CD1c-positive myeloid dendritic cell (primary cell): ENCODE results near the gene CCDC34.

Experiments
- DNase-seq: peaks from one replicate; pipeline ENCODE4 v3.0.0-alpha.2; 2016; ENCODE audit errors: extremely low spot score

CCDC34 gene

GRCh38 chr11:27362749-27363575, at the start of gene CCDC34:
Gene CCDC34, minus strand, starts transcription at chr11:27363215. Its CDS starts 21 bp downstream, at chr11:27363194.
- DNase-seq, result peak; percentile 97

GRCh38 chr11:27412192-27412691, 49.2 kb upstream of the CCDC34 start:
- DNase-seq, result no peak

GRCh38 chr11:27411328-27411727, 48.3 kb upstream of the CCDC34 start:
- no peak for DNase-seq

- no peak for DNase-seq
Observed at GRCh38 chr11:27410272-27410671, 47.3 kb upstream of the CCDC34 start.

GRCh38 chr11:27409742-27410141, 46.7 kb upstream of the CCDC34 start:
- no peak for DNase-seq

GRCh38 chr11:27409049-27409448, 46.0 kb upstream of the CCDC34 start:
- DNase-seq, result no peak

- no peak for DNase-seq
Observed at GRCh38 chr11:27408246-27408800, 45.3 kb upstream of the CCDC34 start.

GRCh38 chr11:27406498-27407354, 43.7 kb upstream of the CCDC34 start:
- no peak for DNase-seq

- no peak for DNase-seq
Observed at GRCh38 chr11:27405134-27405533, 42.1 kb upstream of the CCDC34 start.

GRCh38 chr11:27404427-27404826, 41.4 kb upstream of the CCDC34 start:
- no peak for DNase-seq

GRCh38 chr11:27403195-27403594, 40.2 kb upstream of the CCDC34 start:
- DNase-seq, result no peak

GRCh38 chr11:27402450-27402849, 39.4 kb upstream of the CCDC34 start:
- DNase-seq, result no peak

GRCh38 chr11:27401833-27402316, 38.9 kb upstream of the CCDC34 start:
- DNase-seq, result no peak

- no peak for DNase-seq
Observed at GRCh38 chr11:27401280-27401832, 38.3 kb upstream of the CCDC34 start.

- no peak for DNase-seq
Observed at GRCh38 chr11:27398400-27398770, 35.4 kb upstream of the CCDC34 start.

GRCh38 chr11:27397624-27398399, 34.8 kb upstream of the CCDC34 start:
- no peak for DNase-seq

- no peak for DNase-seq
Observed at GRCh38 chr11:27396259-27396839, 33.3 kb upstream of the CCDC34 start.

- DNase-seq, result no peak
Observed at GRCh38 chr11:27395556-27396258, 32.7 kb upstream of the CCDC34 start.

- DNase-seq, result no peak
Observed at GRCh38 chr11:27394781-27395228, 31.8 kb upstream of the CCDC34 start.
